ENCODE data around the gene MPZL3.

The MPZL3 gene

DNA sequence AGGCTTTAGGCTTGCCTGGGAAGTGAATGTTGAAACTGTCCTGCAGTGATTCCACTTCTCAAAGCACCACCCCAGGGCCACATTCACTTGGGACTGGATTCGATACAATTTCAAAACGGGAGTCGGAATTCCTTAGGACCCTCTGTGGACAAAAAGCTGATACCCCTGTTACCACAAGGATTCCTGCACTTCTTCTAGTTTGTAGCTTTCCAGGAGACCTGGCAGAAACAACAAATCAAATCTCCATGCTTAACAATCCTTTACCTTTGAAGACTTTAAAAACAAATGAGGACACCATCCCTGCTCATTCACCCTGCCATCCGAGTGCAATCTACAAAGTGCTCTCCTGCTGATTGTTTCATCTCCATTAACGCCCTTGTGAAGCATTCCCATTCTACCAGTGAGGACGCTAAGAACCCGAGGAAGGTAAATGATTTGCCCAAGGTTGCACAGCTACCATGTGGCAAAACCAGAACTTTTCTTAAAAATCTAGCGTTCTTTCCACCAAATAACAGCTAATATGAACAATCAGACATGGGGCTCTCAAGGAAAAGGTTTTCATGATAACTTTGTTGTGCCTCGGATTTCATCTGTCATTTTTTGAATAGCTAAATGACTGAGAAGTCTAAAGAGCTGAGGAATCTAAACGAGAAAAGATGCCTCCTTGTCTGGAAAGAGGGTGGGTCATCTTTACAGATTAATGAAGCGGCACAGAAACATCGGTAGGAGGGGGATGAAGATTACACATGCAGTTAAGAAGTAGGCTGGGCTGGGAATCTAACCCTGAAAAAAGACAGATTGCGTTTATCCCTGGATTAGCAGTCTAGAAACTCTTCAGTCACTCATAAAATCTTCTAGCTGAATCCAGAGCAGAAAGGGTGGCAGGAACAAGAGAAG lies 12.7 kb upstream of the MPZL3 start:
- DNase-seq (ENCODE audit: low read depth, low spot score), result peak; percentile 32
- peak overlapping the region; percentile 37 for H3K4me3 ChIP-seq (ENCODE audit: insufficient read length, low read depth)
- TF ChIP-seq YY1 (IDR thresholded peaks at IDR 0.05; ENCODE audit: insufficient read depth, insufficient read length), result no peak
- H3K27me3 ChIP-seq (ENCODE audit: insufficient read depth, insufficient read length), result peaks cover 35% of the 10 kb centered on the region
- peaks cover 4% of the 10 kb centered on the region for H3K4me1 ChIP-seq (ENCODE audit: insufficient read depth, insufficient read length)
- peak overlapping the region; percentile 75 for H3K9ac ChIP-seq (ENCODE audit: insufficient read length, low read depth)
- H3K9me3 ChIP-seq (ENCODE audit: insufficient read depth, low read length), result no peaks in the 10 kb centered on the region
- H3K36me3 ChIP-seq (ENCODE audit: insufficient read depth, insufficient read length, low read length), result no peaks in the 10 kb centered on the region

DNA sequence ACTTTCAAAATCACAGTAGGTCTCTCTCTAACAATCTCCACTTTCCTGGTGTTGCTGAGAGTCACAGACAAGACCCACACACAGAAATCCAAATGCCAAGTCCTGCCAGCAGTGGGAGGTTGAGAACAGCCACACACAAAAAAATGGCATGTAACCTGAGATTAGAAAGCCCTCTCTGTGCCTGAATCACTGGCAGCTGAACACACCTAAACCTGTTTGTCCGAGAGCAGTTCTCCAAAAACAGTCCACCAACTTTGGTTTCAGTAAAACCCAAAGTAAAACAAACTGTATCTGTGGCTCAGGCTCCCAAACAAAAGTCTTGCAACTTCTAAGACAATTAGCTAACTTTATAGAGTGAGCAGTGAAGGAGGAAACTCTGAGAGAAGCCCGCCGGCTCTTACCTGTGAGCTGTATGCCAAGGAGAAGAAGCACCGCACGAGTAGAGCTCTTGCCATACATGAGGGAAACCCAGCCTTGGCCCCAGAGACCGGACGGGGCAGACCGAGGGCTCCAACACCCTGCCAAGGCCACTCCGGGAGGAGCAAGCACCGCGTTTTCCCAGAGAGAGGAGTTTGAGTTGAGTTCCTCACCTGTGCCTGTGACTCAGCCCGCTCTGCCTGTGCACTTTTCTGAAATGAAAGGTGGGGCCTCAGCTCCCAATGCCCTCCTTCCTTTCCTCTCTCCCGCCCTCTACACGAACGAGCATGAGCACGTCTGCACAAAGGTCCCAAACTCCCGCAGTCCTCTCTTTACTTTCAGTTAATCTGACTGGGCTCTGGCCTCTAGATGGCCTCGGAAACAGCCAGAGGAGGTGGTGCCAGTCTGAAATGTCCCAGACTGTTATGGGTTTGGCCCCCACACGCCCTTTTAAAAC lies 11.8 kb upstream of the MPZL3 start, which contains the start of gene MPZL2:
Gene MPZL2, minus strand, starts transcription at position 603 of the 874 bp plus-strand sequence. Its CDS starts 144 bp downstream, at position 459.
- no peaks in the 10 kb centered on the region for H3K36me3 ChIP-seq (ENCODE audit: insufficient read depth, insufficient read length, low read length)
- H3K9ac ChIP-seq (ENCODE audit: insufficient read length, low read depth), result peak within 1 kb of the TSS; percentile 75
- peak within 1 kb of the TSS; percentile 37 for H3K4me3 ChIP-seq (ENCODE audit: insufficient read length, low read depth)
- H3K9me3 ChIP-seq (ENCODE audit: insufficient read depth, low read length), result no peaks in the 10 kb centered on the region
- H3K4me1 ChIP-seq (ENCODE audit: insufficient read depth, insufficient read length), result peaks cover 4% of the 10 kb centered on the region
- no peak for DNase-seq (ENCODE audit: low read depth, low spot score)
- peaks cover 35% of the 10 kb centered on the region for H3K27me3 ChIP-seq (ENCODE audit: insufficient read depth, insufficient read length)
- TF ChIP-seq YY1 (IDR thresholded peaks at IDR 0.05; ENCODE audit: insufficient read depth, insufficient read length) (no peak), SUZ12 (IDR thresholded peaks at IDR 0.05; ENCODE audit: extremely low read depth, insufficient read depth, insufficient read length) (no peak), ZNF274 (IDR thresholded peaks at IDR 0.05; ENCODE audit: low read depth, low read length) (no peak)

DNA sequence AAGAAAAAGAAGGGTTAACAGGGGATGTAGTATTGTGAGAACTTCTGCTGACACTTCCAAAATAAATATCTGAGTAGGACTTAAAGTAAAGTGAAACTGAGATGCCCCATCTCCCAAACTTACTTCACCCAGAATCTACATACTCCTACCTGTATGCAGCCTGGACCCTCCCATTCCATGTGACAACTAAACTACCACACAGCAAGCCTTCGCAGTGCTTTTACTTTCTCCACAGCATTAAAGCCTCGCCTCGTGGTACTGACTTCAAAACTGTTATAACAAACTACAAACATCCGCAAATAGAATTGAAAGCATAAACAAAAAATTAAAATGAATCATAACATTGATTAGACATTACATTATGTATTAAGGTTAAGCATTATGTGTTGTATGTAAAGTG lies 10.9 kb upstream of the MPZL3 start:
- peaks cover 35% of the 10 kb centered on the region for H3K27me3 ChIP-seq (ENCODE audit: insufficient read depth, insufficient read length)

GRCh38 chr11:118260353-118260752 lies 8.2 kb upstream of the MPZL3 start:
- H3K36me3 ChIP-seq (ENCODE audit: insufficient read depth, insufficient read length, low read length), result no peaks in the 10 kb centered on the region
- H3K9me3 ChIP-seq (ENCODE audit: insufficient read depth, low read length), result no peaks in the 10 kb centered on the region
- H3K9ac ChIP-seq (ENCODE audit: insufficient read length, low read depth), result no peak overlapping the region
- no peak overlapping the region for H3K4me3 ChIP-seq (ENCODE audit: insufficient read length, low read depth)
- peaks cover 17% of the 10 kb centered on the region for H3K27me3 ChIP-seq (ENCODE audit: insufficient read depth, insufficient read length)
- no peak for DNase-seq (ENCODE audit: low read depth, low spot score)
- no peak for TF ChIP-seq SUZ12 (IDR thresholded peaks at IDR 0.05; ENCODE audit: extremely low read depth, insufficient read depth, insufficient read length)
- TF ChIP-seq ZNF274 (IDR thresholded peaks at IDR 0.05; ENCODE audit: low read depth, low read length), result no peak
- TF ChIP-seq YY1 (IDR thresholded peaks at IDR 0.05; ENCODE audit: insufficient read depth, insufficient read length), result no peak
- peaks cover 2% of the 10 kb centered on the region for H3K4me1 ChIP-seq (ENCODE audit: insufficient read depth, insufficient read length)

More for the DNA sequence above, 10.9 kb upstream of the MPZL3 start:
- H3K36me3 ChIP-seq (ENCODE audit: insufficient read depth, insufficient read length, low read length), result no peaks in the 10 kb centered on the region
- H3K4me1 ChIP-seq (ENCODE audit: insufficient read depth, insufficient read length), result peaks cover 4% of the 10 kb centered on the region
- TF ChIP-seq YY1 (IDR thresholded peaks at IDR 0.05; ENCODE audit: insufficient read depth, insufficient read length) (no peak), ZNF274 (IDR thresholded peaks at IDR 0.05; ENCODE audit: low read depth, low read length) (no peak), SUZ12 (IDR thresholded peaks at IDR 0.05; ENCODE audit: extremely low read depth, insufficient read depth, insufficient read length) (no peak)
- no peak for DNase-seq (ENCODE audit: low read depth, low spot score)
- peak overlapping the region; percentile 37 for H3K4me3 ChIP-seq (ENCODE audit: insufficient read length, low read depth)
- no peak overlapping the region for H3K9ac ChIP-seq (ENCODE audit: insufficient read length, low read depth)
- no peaks in the 10 kb centered on the region for H3K9me3 ChIP-seq (ENCODE audit: insufficient read depth, low read length)

GRCh38 chr11:118259138-118259537 lies 7.0 kb upstream of the MPZL3 start:
- Histone ChIP-seq H3K36me3 (ENCODE audit: insufficient read depth, insufficient read length, low read length) (no peaks in the 10 kb centered on the region), H3K27me3 (ENCODE audit: insufficient read depth, insufficient read length) (peaks cover 10% of the 10 kb centered on the region), H3K4me1 (ENCODE audit: insufficient read depth, insufficient read length) (no peaks in the 10 kb centered on the region), H3K9me3 (ENCODE audit: insufficient read depth, low read length) (no peaks in the 10 kb centered on the region), H3K4me3 (ENCODE audit: insufficient read length, low read depth) (no peak overlapping the region), H3K9ac (ENCODE audit: insufficient read length, low read depth) (no peak overlapping the region)
- DNase-seq (ENCODE audit: low read depth, low spot score), result no peak
- TF ChIP-seq YY1 (IDR thresholded peaks at IDR 0.05; ENCODE audit: insufficient read depth, insufficient read length) (no peak), ZNF274 (IDR thresholded peaks at IDR 0.05; ENCODE audit: low read depth, low read length) (no peak), SUZ12 (IDR thresholded peaks at IDR 0.05; ENCODE audit: extremely low read depth, insufficient read depth, insufficient read length) (no peak)

DNA sequence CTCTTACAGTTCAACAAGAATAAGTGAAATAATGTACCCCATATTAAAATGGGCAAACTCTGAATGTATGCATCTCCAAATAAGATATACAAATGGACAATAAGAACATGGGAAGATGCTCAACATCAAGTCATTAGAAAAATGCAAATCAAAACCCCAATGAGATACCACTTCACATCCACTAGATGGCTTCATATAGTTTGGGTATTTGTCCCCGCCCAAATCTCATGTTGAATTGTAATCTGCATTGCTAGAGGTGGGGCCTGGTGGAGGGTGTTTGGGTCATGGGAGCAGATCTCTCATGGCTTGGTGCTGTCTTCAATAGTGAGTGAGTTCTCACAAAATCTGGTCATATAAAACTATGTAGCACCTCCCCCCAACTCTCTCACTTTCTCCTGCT lies 6.2 kb upstream of the MPZL3 start:
- peaks cover 10% of the 10 kb centered on the region for H3K27me3 ChIP-seq (ENCODE audit: insufficient read depth, insufficient read length)
- TF ChIP-seq SUZ12 (IDR thresholded peaks at IDR 0.05; ENCODE audit: extremely low read depth, insufficient read depth, insufficient read length) (no peak), ZNF274 (IDR thresholded peaks at IDR 0.05; ENCODE audit: low read depth, low read length) (no peak), YY1 (IDR thresholded peaks at IDR 0.05; ENCODE audit: insufficient read depth, insufficient read length) (no peak)
- no peaks in the 10 kb centered on the region for H3K9me3 ChIP-seq (ENCODE audit: insufficient read depth, low read length)
- no peaks in the 10 kb centered on the region for H3K4me1 ChIP-seq (ENCODE audit: insufficient read depth, insufficient read length)
- no peaks in the 10 kb centered on the region for H3K36me3 ChIP-seq (ENCODE audit: insufficient read depth, insufficient read length, low read length)
- DNase-seq (ENCODE audit: low read depth, low spot score), result no peak
- H3K4me3 ChIP-seq (ENCODE audit: insufficient read length, low read depth), result no peak overlapping the region
- H3K9ac ChIP-seq (ENCODE audit: insufficient read length, low read depth), result no peak overlapping the region

DNA sequence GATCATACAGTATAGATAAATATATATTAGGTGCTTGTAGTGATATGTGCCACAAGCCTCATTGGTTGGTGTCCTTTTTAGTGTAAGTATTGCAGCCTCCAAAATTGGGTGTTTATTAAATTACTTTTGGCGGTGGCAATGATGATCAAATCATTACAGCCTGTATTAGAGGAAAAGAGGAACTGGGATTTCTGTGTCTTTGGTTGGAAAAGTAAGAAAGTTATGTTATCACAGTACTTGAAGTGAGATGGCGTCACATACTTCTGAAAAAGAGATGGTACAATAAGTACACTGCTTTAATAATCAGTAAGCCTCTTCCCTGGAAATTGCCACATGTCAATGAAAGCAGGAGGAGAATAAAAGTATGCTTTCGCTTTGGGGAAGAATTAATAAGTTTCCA lies 523 bp upstream of the MPZL3 start:
- DNase-seq (ENCODE audit: low read depth, low spot score), result no peak
- Histone ChIP-seq H3K36me3 (ENCODE audit: insufficient read depth, insufficient read length, low read length) (no peaks in the 10 kb centered on the region), H3K9me3 (ENCODE audit: insufficient read depth, low read length) (no peaks in the 10 kb centered on the region), H3K4me3 (ENCODE audit: insufficient read length, low read depth) (peak overlapping the region; percentile 76), H3K27me3 (ENCODE audit: insufficient read depth, insufficient read length) (no peaks in the 10 kb centered on the region), H3K4me1 (ENCODE audit: insufficient read depth, insufficient read length) (no peaks in the 10 kb centered on the region), H3K9ac (ENCODE audit: insufficient read length, low read depth) (no peak overlapping the region)
- TF ChIP-seq ZNF274 (IDR thresholded peaks at IDR 0.05; ENCODE audit: low read depth, low read length) (no peak), SUZ12 (IDR thresholded peaks at IDR 0.05; ENCODE audit: extremely low read depth, insufficient read depth, insufficient read length) (no peak), YY1 (IDR thresholded peaks at IDR 0.05; ENCODE audit: insufficient read depth, insufficient read length) (no peak)

All from NT2/D1 (cell line).